ENCODE measurements around the gene EGLN2.

Gene EGLN2

DNA sequence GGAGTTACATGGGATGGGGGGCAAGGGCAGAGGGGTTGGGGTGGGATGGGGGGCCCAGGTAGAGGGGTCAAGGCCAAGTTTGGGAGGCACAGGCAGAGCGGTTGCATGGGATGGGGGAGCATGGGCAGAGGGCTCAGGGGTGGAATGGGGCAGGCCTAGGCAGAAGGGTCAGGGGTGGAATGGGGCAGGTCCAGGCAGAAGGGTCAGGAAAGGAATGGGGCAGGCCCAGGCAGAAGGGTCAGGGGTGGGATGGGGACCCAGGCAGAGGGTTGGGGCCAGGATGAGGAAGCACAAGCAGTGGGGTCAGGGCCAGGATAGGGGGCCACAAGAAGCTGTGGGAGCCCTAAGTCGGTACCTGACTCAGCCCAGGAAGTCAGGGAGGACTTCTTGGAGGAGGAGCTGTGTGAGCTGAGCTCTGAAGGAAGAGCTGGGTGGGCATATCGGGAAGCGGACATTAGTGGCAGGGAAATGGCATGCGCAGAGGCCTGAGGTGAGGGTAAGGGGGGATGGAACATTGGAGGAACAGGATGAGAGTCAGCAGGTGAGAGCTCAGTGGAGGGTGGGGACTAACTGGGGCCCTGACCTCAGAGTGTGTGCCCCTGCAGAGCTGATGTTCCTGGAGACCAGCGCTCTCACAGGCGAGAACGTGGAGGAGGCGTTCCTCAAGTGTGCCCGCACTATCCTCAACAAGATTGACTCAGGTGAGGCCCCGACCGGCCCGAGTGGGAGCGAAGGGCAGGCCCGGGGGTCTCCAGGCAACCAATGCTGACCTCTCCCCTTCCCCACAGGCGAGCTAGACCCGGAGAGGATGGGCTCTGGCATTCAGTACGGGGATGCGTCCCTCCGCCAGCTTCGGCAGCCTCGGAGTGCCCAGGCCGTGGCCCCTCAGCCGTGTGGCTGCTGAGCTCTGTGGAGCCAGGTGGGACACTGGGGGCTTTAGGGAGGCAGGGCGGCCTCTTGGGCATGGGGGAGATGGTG, 12.6 kb upstream of the EGLN2 start:
- no peaks in the 10 kb centered on the region for H3K27me3 ChIP-seq (ENCODE audit: insufficient read depth, poor library complexity, severe bottlenecking)
- no peak for DNase-seq (ENCODE audit: low read depth in 1 of 2, low spot score in 1 of 2)
- H3K4me3 ChIP-seq (replicated peaks; ENCODE audit: insufficient read depth, low read length), result no peak overlapping the region
- TF ChIP-seq POLR2AphosphoS5 (IDR thresholded peaks at IDR 0.05; ENCODE audit: low read depth), result no peak
- no peak for TF ChIP-seq SPI1 (IDR thresholded peaks at IDR 0.05; ENCODE audit: borderline replicate concordance, low read depth)
- TF ChIP-seq, protein P1, sequence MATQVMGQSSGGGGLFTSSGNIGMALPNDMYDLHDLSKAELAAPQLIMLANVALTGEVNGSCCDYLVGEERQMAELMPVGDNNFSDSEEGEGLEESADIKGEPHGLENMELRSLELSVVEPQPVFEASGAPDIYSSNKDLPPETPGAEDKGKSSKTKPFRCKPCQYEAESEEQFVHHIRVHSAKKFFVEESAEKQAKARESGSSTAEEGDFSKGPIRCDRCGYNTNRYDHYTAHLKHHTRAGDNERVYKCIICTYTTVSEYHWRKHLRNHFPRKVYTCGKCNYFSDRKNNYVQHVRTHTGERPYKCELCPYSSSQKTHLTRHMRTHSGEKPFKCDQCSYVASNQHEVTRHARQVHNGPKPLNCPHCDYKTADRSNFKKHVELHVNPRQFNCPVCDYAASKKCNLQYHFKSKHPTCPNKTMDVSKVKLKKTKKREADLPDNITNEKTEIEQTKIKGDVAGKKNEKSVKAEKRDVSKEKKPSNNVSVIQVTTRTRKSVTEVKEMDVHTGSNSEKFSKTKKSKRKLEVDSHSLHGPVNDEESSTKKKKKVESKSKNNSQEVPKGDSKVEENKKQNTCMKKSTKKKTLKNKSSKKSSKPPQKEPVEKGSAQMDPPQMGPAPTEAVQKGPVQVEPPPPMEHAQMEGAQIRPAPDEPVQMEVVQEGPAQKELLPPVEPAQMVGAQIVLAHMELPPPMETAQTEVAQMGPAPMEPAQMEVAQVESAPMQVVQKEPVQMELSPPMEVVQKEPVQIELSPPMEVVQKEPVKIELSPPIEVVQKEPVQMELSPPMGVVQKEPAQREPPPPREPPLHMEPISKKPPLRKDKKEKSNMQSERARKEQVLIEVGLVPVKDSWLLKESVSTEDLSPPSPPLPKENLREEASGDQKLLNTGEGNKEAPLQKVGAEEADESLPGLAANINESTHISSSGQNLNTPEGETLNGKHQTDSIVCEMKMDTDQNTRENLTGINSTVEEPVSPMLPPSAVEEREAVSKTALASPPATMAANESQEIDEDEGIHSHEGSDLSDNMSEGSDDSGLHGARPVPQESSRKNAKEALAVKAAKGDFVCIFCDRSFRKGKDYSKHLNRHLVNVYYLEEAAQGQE (IDR thresholded peaks at IDR 0.05; ENCODE audit: insufficient replicate concordance, low read depth), result no peak
- no peak for TF ChIP-seq GABPA (IDR thresholded peaks at IDR 0.05; ENCODE audit: low read depth)
- TF ChIP-seq, protein P2, sequence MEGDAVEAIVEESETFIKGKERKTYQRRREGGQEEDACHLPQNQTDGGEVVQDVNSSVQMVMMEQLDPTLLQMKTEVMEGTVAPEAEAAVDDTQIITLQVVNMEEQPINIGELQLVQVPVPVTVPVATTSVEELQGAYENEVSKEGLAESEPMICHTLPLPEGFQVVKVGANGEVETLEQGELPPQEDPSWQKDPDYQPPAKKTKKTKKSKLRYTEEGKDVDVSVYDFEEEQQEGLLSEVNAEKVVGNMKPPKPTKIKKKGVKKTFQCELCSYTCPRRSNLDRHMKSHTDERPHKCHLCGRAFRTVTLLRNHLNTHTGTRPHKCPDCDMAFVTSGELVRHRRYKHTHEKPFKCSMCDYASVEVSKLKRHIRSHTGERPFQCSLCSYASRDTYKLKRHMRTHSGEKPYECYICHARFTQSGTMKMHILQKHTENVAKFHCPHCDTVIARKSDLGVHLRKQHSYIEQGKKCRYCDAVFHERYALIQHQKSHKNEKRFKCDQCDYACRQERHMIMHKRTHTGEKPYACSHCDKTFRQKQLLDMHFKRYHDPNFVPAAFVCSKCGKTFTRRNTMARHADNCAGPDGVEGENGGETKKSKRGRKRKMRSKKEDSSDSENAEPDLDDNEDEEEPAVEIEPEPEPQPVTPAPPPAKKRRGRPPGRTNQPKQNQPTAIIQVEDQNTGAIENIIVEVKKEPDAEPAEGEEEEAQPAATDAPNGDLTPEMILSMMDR (IDR thresholded peaks at IDR 0.05; ENCODE audit: insufficient read depth, low read length), result no peak
- no peak overlapping the region for H3K27ac ChIP-seq (replicated peaks)

DNA sequence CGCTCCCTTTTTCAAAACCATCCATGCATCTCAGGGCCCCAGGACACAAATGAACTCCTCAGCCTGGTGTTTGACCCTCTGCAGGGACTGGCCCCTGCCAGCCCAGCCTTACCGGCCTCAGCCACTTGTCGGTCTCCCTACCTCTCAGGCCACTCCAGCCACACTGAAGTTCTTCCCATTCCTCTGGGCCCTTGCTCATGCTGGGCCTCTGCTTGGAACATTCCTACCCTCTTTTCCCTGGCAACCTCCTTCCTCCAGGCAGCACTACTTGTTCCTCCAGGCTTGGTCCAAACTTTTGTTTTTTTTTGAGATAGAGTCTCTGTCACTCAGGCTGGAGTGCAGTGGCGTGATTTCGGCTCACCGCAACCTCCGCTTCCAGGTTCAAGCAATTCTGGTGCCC, 7.6 kb upstream of the EGLN2 start:
- Histone ChIP-seq H3K4me3 (replicated peaks; ENCODE audit: insufficient read depth, low read length) (no peak overlapping the region), H3K27ac (replicated peaks) (no peak overlapping the region), H3K27me3 (ENCODE audit: insufficient read depth, poor library complexity, severe bottlenecking) (no peaks in the 10 kb centered on the region)
- DNase-seq (ENCODE audit: low read depth in 1 of 2, low spot score in 1 of 2), result no peak
- TF ChIP-seq SPI1 (IDR thresholded peaks at IDR 0.05; ENCODE audit: borderline replicate concordance, low read depth) (no peak), GABPA (IDR thresholded peaks at IDR 0.05; ENCODE audit: low read depth) (no peak), POLR2AphosphoS5 (IDR thresholded peaks at IDR 0.05; ENCODE audit: low read depth) (no peak)
- TF ChIP-seq, protein P2 (IDR thresholded peaks at IDR 0.05; ENCODE audit: insufficient read depth, low read length), result no peak
- TF ChIP-seq, protein P1 (IDR thresholded peaks at IDR 0.05; ENCODE audit: insufficient replicate concordance, low read depth), result no peak

DNA sequence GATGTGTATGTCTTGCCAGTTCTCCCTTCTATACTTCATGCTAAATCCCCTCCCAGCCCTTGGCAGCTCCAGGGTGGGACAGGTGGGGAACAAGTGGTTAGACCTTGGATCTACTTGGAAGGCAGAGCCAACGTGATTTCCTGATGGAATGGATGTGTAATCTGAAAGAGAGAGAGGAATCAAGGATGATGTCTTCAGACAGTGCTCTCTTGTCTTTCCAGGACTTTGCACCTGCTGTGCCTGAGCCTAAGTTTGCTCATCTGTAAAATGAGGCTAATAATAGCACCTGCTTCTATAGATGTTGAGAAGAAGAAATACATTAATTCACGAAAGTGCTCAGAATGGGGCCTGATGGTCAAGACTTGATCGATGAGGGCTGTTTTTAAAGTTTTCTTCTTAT, 7.0 kb upstream of the EGLN2 start:
- Histone ChIP-seq H3K27me3 (ENCODE audit: insufficient read depth, poor library complexity, severe bottlenecking) (no peaks in the 10 kb centered on the region), H3K4me3 (replicated peaks; ENCODE audit: insufficient read depth, low read length) (no peak overlapping the region), H3K27ac (replicated peaks) (no peak overlapping the region)
- no peak for DNase-seq (ENCODE audit: low read depth in 1 of 2, low spot score in 1 of 2)
- TF ChIP-seq, protein P1 (IDR thresholded peaks at IDR 0.05; ENCODE audit: insufficient replicate concordance, low read depth), result no peak
- no peak for TF ChIP-seq SPI1 (IDR thresholded peaks at IDR 0.05; ENCODE audit: borderline replicate concordance, low read depth)

Data from HL-60 (cell line).